Memory B cell (primary cell): ENCODE measurements around the gene CENPH.
"Not testable (repeated sequence)": the region's sequence is repeated elsewhere in the genome, so short reads cannot be mapped to it uniquely, and the experiment has no call there.

Experiments
- ATAC-seq: fragments of 150-1000 bp; cut with Tn5 transposase; 2 replicates; pipeline ENCODE4 v1.10.0; 2021; ENCODE audit warnings: low read depth, mild to moderate bottlenecking, moderate library complexity
- DNase-seq, 2 donors: peaks; one replicate each; pipeline ENCODE4 v3.0.0; 2022; ENCODE audit warnings: low spot score in 2 of 2
- H3K27ac Mint-ChIP-seq: one replicate; pipeline ENCODE4 v1.8.0; 2022; ENCODE audit warnings: mild to moderate bottlenecking, moderate library complexity, mixed read lengths
- H3K27me3 Mint-ChIP-seq: one replicate; pipeline ENCODE4 v1.8.0; 2022; ENCODE audit warnings: mixed read lengths
- H3K36me3 Mint-ChIP-seq: one replicate; pipeline ENCODE4 v1.8.0; 2022; ENCODE audit warnings: mild to moderate bottlenecking, mixed read lengths
- H3K4me1 Mint-ChIP-seq: one replicate; pipeline ENCODE4 v1.8.0; 2022; ENCODE audit warnings: mixed read lengths
- H3K4me3 Mint-ChIP-seq: one replicate; pipeline ENCODE4 v1.8.0; 2022; ENCODE audit warnings: mild to moderate bottlenecking, moderate library complexity, mixed read lengths
- H3K9me3 Mint-ChIP-seq: one replicate; pipeline ENCODE4 v1.8.0; 2022; ENCODE audit warnings: mixed read lengths

Gene CENPH

DNA sequence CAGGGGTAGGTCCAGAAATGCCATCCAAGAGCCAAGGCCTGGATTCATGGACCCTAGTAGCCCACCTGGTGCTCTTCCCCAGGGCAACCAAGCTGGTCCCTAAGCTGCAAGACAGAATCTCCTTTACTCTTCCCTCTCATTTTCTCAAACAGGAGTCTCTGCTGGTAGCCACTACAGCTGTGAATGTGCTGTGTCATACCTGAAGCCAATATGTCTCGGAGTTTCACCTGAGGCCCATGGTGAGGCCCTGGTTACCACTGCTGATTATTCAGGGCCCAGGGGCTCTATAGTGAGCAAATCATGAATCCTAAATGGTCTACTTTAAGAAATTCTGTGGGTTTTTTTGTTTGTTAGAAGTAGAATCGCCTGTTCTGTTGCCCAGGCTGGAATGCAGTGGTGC lies 61.2 kb downstream of the CENPH start:
- Mint-ChIP-seq H3K4me3 (no peak overlapping the region), H3K9me3 (no peaks in the 10 kb centered on the region), H3K4me1 (peaks cover 10% of the 10 kb centered on the region), H3K27me3 (no peaks in the 10 kb centered on the region), H3K36me3 (peaks cover 26% of the 10 kb centered on the region), H3K27ac (no peak overlapping the region)
- ATAC-seq, result no peak
- DNase-seq, result no peak

DNA sequence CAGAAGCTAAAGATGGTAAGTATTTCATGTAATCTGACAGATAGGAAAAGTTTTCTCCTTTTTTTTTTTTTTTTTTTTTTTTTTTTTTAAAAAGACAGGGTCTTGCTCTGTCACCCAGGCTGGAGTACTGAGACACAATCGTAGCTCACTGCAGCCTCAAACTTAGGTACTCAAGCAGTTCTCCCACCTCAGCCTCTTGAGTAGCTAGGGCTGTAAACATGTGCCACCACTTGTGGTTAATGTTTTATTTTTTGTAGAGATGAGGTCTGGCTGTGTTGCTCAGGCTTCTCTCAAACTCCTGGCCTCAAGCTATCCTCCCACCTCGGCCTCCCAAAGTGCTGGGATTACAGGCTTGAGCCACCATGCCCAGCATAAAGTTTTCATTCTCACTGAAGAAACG lies 63.1 kb downstream of the CENPH start:
- ATAC-seq (no peak), DNase-seq (no peak)
- no peak overlapping the region for H3K27ac Mint-ChIP-seq
- no peaks in the 10 kb centered on the region for H3K9me3 Mint-ChIP-seq
- H3K4me1 Mint-ChIP-seq, result peaks cover 4% of the 10 kb centered on the region
- no peak overlapping the region for H3K4me3 Mint-ChIP-seq
- no peaks in the 10 kb centered on the region for H3K27me3 Mint-ChIP-seq
- H3K36me3 Mint-ChIP-seq, result peaks cover 24% of the 10 kb centered on the region

DNA sequence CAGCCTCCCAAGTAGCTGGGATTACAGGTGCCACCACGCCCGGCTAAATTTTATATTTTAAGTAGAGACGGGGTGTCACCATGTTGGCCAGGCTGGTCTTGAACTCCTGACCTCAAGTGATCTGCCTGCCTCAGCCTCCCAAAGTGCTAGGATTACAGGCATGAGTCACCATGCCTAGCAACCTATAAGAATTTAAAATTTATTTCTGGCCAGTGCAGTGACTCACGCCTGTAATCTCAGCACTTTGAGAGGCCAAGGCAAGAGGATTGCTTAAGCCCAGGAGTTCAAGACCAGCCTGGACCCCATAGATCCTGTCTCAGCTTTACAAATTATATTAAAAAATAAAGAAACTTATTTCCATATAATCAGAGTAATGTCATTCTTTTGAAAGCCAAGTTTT lies 66.6 kb downstream of the CENPH start:
- H3K27ac Mint-ChIP-seq, ATAC-seq, H3K27me3 Mint-ChIP-seq, H3K4me3 Mint-ChIP-seq, DNase-seq, H3K4me1 Mint-ChIP-seq, H3K9me3 Mint-ChIP-seq: not testable (repeated sequence)
- H3K36me3 Mint-ChIP-seq, result peaks cover 17% of the 10 kb centered on the region

DNA sequence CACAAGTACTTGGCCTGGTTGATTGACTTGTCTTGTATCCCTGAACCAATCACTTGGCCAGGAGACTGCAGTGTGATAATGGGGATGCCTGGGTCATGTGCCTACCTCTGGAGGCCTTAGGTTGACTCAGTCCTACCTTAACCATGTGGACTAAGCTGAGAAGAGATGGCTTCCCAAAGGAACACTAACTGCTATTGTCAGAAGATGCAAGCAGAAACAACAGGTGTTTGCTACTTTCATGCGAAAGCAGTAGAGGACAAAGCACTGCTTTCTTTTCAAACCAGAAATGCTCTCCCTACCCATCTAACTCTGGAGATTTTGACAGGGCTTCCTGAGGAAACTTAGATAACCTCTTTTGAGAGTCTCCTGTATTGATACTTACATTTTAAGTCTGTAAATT lies 68.2 kb downstream of the CENPH start:
- Mint-ChIP-seq H3K4me1 (peaks cover 2% of the 10 kb centered on the region), H3K27ac (no peak overlapping the region), H3K4me3 (no peak overlapping the region), H3K36me3 (peaks cover 23% of the 10 kb centered on the region), H3K9me3 (no peaks in the 10 kb centered on the region), H3K27me3 (no peaks in the 10 kb centered on the region)
- ATAC-seq, result no peak
- DNase-seq, result no peak
